BJ (cell line): ENCODE measurements around the gene HAT1. TPM values are rescaled to one million over a fixed set of nuclear protein-coding genes. Genes with fewer than 3 reads are reported as not detected.

Experiments used
- CTCF ChIA-PET: fragments of 350-600 bp; formaldehyde crosslinking; extraction: SDS; loops from one replicate; lab custom pipeline; 2021; ENCODE audit warnings: antibody characterized with exemption, inconsistent platforms; lab: Yijun Ruan, JAX
- POLR2A ChIA-PET: fragments of 300-600 bp; sonication (Branson Sonifier 250); formaldehyde crosslinking; extraction: SDS; loops from one replicate; lab custom pipeline; 2021; ENCODE audit warnings: antibody characterized with exemption; lab: Charles Lee
- DNase-seq: peaks from one replicate; pipeline ENCODE4 v3.0.0-alpha.2; 2011; ENCODE audit warnings: low read depth
- H3K27me3 ChIP-seq: 2 replicates; pipeline ENCODE4 v1.6.0; 2011; ENCODE audit warnings: low read length; ENCODE audit not compliant: control insufficient read depth, insufficient read depth
- H3K36me3 ChIP-seq: 2 replicates; pipeline ENCODE4 v1.5.1; 2011; ENCODE audit warnings: low read length; ENCODE audit not compliant: control insufficient read depth, insufficient read depth
- H3K4me3 ChIP-seq: 2 replicates; pipeline ENCODE4 v1.5.1; 2011; ENCODE audit warnings: low read depth, mild to moderate bottlenecking, control low read depth, low read length
- CTCF ChIP-seq: IDR thresholded peaks from 2 replicates; pipeline ENCODE4 v1.5.1; 2011; ENCODE audit warnings: low read depth, mild to moderate bottlenecking, control low read depth, inconsistent platforms, low read length, moderate library complexity; ENCODE audit not compliant: insufficient read depth
- polyA plus RNA-seq: library from polyadenylated mRNA; depleted of rRNA; stranded (reverse); fragments of >200 nt; gene quantifications from 2 replicates; pipeline ENCODE4 v1.2.3, GENCODE V29; 2011

Gene HAT1
- polyA plus RNA-seq, 1 experiment: 19.9 TPM

GRCh38 chr2:171939058-171939742 is 16.9 kb downstream of the HAT1 start:
- H3K27me3 ChIP-seq: no peaks in the 10 kb centered on the region
- DNase-seq: no peak
- ChIA-PET POLR2A (no interaction called here), CTCF (no interaction called here)
- H3K4me3 ChIP-seq: no peak overlapping the region
- TF ChIP-seq CTCF: no peak
- no peaks in the 10 kb centered on the region for H3K36me3 ChIP-seq

DNA sequence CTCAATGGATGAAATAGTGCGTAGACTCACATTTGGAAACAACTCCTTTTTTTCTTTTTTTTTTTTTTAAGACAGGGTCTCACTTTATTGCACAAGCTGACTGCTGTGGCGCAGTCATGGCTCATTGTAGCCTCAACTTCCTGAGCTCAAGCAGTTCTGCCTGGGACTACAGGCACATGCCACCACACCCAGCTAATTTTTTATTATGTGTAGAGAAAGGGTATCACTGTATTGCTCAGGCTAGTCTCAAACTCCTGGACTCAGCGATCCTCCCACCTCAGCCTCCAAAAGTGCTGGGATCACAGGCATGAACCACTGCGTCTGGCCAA is 17.4 kb downstream of the HAT1 start:
- ChIA-PET POLR2A (no interaction called here), CTCF (no interaction called here)
- Histone ChIP-seq H3K36me3 (no peaks in the 10 kb centered on the region), H3K27me3 (no peaks in the 10 kb centered on the region), H3K4me3 (no peak overlapping the region)
- DNase-seq: no peak
- TF ChIP-seq CTCF: no peak

GRCh38 chr2:171941316-171941699 is 19.0 kb downstream of the HAT1 start:
- ChIA-PET POLR2A (no interaction called here), CTCF (interaction anchor here (0.8 to 1.8 kb wide), 3 partner anchors 8 to 165 kb away, joined by 3 to 6 read pairs (median 4); no protein-coding TSS in a partner anchor)
- no peak overlapping the region for H3K4me3 ChIP-seq
- H3K27me3 ChIP-seq: no peaks in the 10 kb centered on the region
- TF ChIP-seq CTCF: no peak
- no peaks in the 10 kb centered on the region for H3K36me3 ChIP-seq
- no peak for DNase-seq

- H3K4me3 ChIP-seq: no peak overlapping the region
- no peak for DNase-seq
- CTCF ChIA-PET: interaction anchor here (0.6 kb wide), 2 partner anchors 53 to 526 kb away, joined by 3 read pairs; no protein-coding TSS in a partner anchor
- POLR2A ChIA-PET: no interaction called here
- H3K36me3 ChIP-seq: no peaks in the 10 kb centered on the region; the same call in 1 of the 2 replicates
- TF ChIP-seq CTCF: no peak
- H3K27me3 ChIP-seq: no peaks in the 10 kb centered on the region
These were observed 21.6 kb downstream of the HAT1 start for GRCh38 chr2:171943869-171944268.

DNA sequence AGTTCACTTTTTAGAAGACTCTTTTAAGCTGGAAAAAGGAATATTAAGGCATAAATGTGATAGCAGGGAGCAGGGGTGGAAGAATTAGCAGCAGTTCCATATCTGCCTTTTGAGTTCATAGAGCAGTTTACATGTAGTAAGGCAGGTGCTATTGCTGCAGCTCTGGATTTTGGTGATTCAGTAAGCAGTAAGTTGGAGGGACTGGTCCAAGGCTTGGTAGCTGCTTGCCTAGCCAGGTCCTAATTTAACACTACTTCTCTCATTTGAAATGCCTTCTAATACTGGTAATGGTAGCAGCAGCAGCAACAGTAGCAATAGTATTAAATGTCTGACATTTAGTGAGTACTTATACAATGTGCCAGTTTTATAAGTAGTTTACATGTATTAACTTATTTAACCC is 30.0 kb downstream of the HAT1 start:
- Histone ChIP-seq H3K4me3 (no peak overlapping the region), H3K27me3 (no peaks in the 10 kb centered on the region), H3K36me3 (no peaks in the 10 kb centered on the region; the same call in 1 of the 2 replicates)
- POLR2A ChIA-PET: no interaction called here
- no peak for TF ChIP-seq CTCF
- DNase-seq: no peak
- CTCF ChIA-PET: no interaction called here
